ENCODE data around the gene ANXA11.
A peak's percentile ranks its signal among the peaks of the same experiment; 100 is the strongest.

Gene ANXA11

GRCh38 chr10:80185578-80186299 is 19.6 kb downstream of the ANXA11 start:
- H3K27ac ChIP-seq = peak overlapping the region in 10 of 11 experiments; percentile 15 to 82 (median 70); a peak in 15 of 22 replicates
- peaks cover 40 to 96% (median 60%) of the 10 kb centered on the region in 11 experiments; a peak in 19 of 22 replicates for H4K20me1 ChIP-seq
- H3K36me3 ChIP-seq = peaks cover 0 to 41% (median 21%) of the 10 kb centered on the region in 11 experiments; a peak in 19 of 22 replicates
- no peak for TF ChIP-seq Cebpa-rat (IDR thresholded peaks at IDR 0.05)
- peaks cover 64 to 77% (median 69%) of the 10 kb centered on the region in 10 experiments for H3K4me1 ChIP-seq
- peak overlapping the region in 1 of 11 experiments; percentile 11; a peak in 1 of 22 replicates for H3K9ac ChIP-seq
- no peaks in the 10 kb centered on the region for H3K9me3 ChIP-seq (replicated peaks in 1 of 11)
- no peaks in the 10 kb centered on the region for H3K27me3 ChIP-seq
- H3K4me2 ChIP-seq = peak overlapping the region; percentile 80 to 95 (median 89)
- H3K4me3 ChIP-seq = no peak overlapping the region

GRCh38 chr10:80184291-80184690 is 21.0 kb downstream of the ANXA11 start:
- Histone ChIP-seq H3K4me1 (peaks cover 59 to 71% (median 63%) of the 10 kb centered on the region in 10 experiments), H4K20me1 (peaks cover 49 to 99% (median 74%) of the 10 kb centered on the region in 11 experiments; a peak in 20 of 22 replicates), H3K4me3 (no peak overlapping the region), H3K4me2 (peak overlapping the region in 2 of 11 experiments; percentile 86 to 89; a peak in 1 of 22 replicates), H3K9ac (no peak overlapping the region), H3K9me3 (replicated peaks in 1 of 11) (no peaks in the 10 kb centered on the region), H3K36me3 (peaks cover 6 to 55% (median 33%) of the 10 kb centered on the region in 11 experiments), H3K27ac (peak overlapping the region in 1 of 11 experiments; percentile 75; a peak in 1 of 22 replicates), H3K27me3 (no peaks in the 10 kb centered on the region)
- no peak for TF ChIP-seq Cebpa-rat (IDR thresholded peaks at IDR 0.05)

DNA sequence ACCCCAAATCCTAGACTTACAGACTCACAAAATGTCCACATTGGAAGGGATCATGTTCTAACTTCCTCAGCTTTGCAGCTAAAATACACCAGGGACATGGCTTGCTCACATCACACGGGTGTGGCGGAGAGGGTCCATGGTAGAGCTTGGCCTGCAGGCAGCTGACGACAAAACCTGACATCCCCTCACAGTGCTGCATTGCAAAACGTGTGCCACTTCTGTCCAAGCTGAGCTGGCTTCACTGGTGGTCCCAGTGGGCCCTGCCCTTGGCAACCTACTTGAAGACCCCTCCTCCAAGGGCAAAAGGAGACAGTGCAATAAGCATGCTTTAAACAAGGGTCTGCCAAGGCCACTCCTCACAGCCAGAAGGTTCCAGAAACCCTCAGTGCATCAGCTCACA is 21.9 kb downstream of the ANXA11 start:
- no peak overlapping the region for H3K4me3 ChIP-seq
- H3K36me3 ChIP-seq = peaks cover 6 to 64% (median 35%) of the 10 kb centered on the region in 11 experiments
- H3K4me2 ChIP-seq = peak overlapping the region in 7 of 11 experiments; percentile 3 to 42 (median 27); a peak in 9 of 22 replicates
- H3K27me3 ChIP-seq = no peaks in the 10 kb centered on the region
- H4K20me1 ChIP-seq = peaks cover 53 to 99% (median 78%) of the 10 kb centered on the region in 11 experiments; a peak in 20 of 22 replicates
- no peaks in the 10 kb centered on the region for H3K9me3 ChIP-seq (replicated peaks in 1 of 11)
- H3K9ac ChIP-seq = no peak overlapping the region
- no peak for TF ChIP-seq Cebpa-rat (IDR thresholded peaks at IDR 0.05)
- H3K4me1 ChIP-seq = peaks cover 56 to 71% (median 63%) of the 10 kb centered on the region in 10 experiments
- H3K27ac ChIP-seq = peak overlapping the region in 1 of 11 experiments; percentile 8; a peak in 1 of 22 replicates

- Histone ChIP-seq H3K4me1 (peaks cover 56 to 71% (median 63%) of the 10 kb centered on the region in 10 experiments), H3K4me3 (no peak overlapping the region), H4K20me1 (peaks cover 58 to 100% (median 80%) of the 10 kb centered on the region in 11 experiments; a peak in 20 of 22 replicates), H3K9ac (no peak overlapping the region), H3K27ac (no peak overlapping the region; a peak in 1 of 22 replicates), H3K4me2 (peak overlapping the region in 5 of 11 experiments; percentile 3 to 42 (median 27); a peak in 4 of 22 replicates), H3K27me3 (no peaks in the 10 kb centered on the region), H3K9me3 (replicated peaks in 1 of 11) (no peaks in the 10 kb centered on the region), H3K36me3 (peaks cover 6 to 68% (median 35%) of the 10 kb centered on the region in 11 experiments)
- no peak for TF ChIP-seq Cebpa-rat (IDR thresholded peaks at IDR 0.05)
Observed at GRCh38 chr10:80182986-80183385, 22.4 kb downstream of the ANXA11 start.

GRCh38 chr10:80177781-80178636 is 27.3 kb downstream of the ANXA11 start:
- H3K4me2 ChIP-seq = peak overlapping the region in 7 of 11 experiments; percentile 15 to 64 (median 45); a peak in 13 of 22 replicates
- H3K9me3 ChIP-seq (replicated peaks in 1 of 11) = no peaks in the 10 kb centered on the region
- peaks cover 27 to 42% (median 35%) of the 10 kb centered on the region in 10 experiments for H3K4me1 ChIP-seq
- TF ChIP-seq Cebpa-rat (IDR thresholded peaks at IDR 0.05) = no peak
- peaks cover 56 to 100% (median 82%) of the 10 kb centered on the region in 11 experiments; a peak in 21 of 22 replicates for H4K20me1 ChIP-seq
- no peak overlapping the region for H3K4me3 ChIP-seq
- H3K36me3 ChIP-seq = peaks cover 6 to 95% (median 26%) of the 10 kb centered on the region in 11 experiments; a peak in 21 of 22 replicates
- 0 out of 22 replicates have a peak overlapping the region, but pooled peaks of 3 of the 11 experiments have one; percentile 8 to 26 (median 16) for H3K9ac ChIP-seq
- no peak overlapping the region for H3K27ac ChIP-seq
- H3K27me3 ChIP-seq = no peaks in the 10 kb centered on the region

DNA sequence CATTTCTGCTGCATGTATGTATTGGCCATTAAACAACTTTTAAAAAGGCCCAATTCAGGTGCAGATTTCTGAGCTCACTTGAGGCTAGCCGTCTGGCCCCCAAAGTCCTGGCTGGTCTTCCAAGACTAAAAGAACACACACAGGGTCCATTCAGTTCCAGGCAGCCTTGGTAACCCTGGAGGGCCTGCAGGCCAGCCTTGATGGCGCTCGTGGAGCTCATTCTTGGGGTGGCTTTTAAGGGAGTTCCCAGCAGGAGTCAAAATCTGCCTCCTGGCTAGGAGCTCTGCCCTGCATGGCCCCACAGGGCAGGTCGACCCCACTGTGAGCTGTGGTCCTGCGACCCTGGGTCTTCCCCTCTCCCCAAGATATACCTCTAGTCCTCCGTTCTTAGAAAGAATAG is 28.8 kb downstream of the ANXA11 start:
- H3K9ac ChIP-seq = no peak overlapping the region
- H4K20me1 ChIP-seq = peaks cover 69 to 100% (median 90%) of the 10 kb centered on the region in 11 experiments; a peak in 21 of 22 replicates
- TF ChIP-seq Cebpa-rat (IDR thresholded peaks at IDR 0.05) = no peak

DNA sequence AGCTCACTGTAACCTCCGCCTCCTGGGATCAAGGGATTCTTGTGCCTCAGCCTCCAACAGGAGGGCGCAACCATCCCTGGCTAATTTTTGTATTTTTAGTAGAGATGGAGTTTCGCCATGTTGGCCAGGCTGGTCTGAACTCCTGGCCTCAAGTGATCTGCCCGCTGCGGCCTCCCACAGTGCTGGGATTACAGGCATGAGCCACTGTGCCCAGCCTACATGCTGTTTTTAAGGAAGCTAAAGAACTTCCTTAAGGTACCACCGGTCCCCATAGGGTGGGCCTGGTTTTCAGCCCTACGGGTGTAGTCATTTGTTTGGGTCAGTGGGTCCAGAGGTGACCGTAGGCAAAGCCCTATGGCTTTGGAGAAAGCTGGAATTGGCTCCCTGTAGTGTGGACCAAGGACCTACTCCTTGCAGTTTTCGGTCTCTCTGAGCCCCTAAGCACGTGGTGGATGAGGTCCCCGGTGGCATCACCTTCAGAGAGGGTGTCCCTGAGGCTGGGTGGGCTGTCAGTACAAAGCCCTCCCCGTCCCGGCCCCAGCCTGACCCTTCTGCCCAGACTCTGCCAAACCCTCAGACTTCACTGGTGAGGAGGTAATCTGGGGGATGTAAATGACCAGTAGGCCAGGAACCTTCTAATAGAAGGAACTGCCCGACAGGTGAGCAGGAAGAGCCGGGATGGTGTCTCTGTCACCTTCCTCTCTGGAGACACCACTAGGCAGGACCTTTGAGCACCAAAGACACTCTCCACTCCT is 30.5 kb downstream of the ANXA11 start:
- peaks cover 29 to 62% (median 45%) of the 10 kb centered on the region in 10 experiments for H3K4me1 ChIP-seq
- H3K27me3 ChIP-seq = no peaks in the 10 kb centered on the region
- H3K36me3 ChIP-seq = peaks cover 9 to 98% (median 45%) of the 10 kb centered on the region in 11 experiments; a peak in 20 of 22 replicates
- H3K4me2 ChIP-seq = no peak overlapping the region
- no peak overlapping the region for H3K9ac ChIP-seq
- H3K4me3 ChIP-seq = no peak overlapping the region
- H4K20me1 ChIP-seq = peaks cover 70 to 100% (median 96%) of the 10 kb centered on the region in 11 experiments
- no peaks in the 10 kb centered on the region for H3K9me3 ChIP-seq (replicated peaks in 1 of 11)
- no peak for TF ChIP-seq Cebpa-rat (IDR thresholded peaks at IDR 0.05)
- no peak overlapping the region for H3K27ac ChIP-seq

More for the DNA sequence above, 28.8 kb downstream of the ANXA11 start:
- Histone ChIP-seq H3K4me2 (no peak overlapping the region), H3K4me1 (peaks cover 29 to 50% (median 41%) of the 10 kb centered on the region in 10 experiments), H3K27ac (no peak overlapping the region), H3K27me3 (no peaks in the 10 kb centered on the region), H3K9me3 (replicated peaks in 1 of 11) (no peaks in the 10 kb centered on the region), H3K36me3 (peaks cover 10 to 98% (median 36%) of the 10 kb centered on the region in 11 experiments; a peak in 20 of 22 replicates), H3K4me3 (no peak overlapping the region)

- Histone ChIP-seq H3K36me3 (peaks cover 17 to 96% (median 50%) of the 10 kb centered on the region in 11 experiments), H3K4me3 (no peak overlapping the region), H3K9me3 (replicated peaks in 1 of 11) (no peaks in the 10 kb centered on the region), H3K27me3 (no peaks in the 10 kb centered on the region), H3K27ac (no peak overlapping the region), H3K9ac (0 out of 22 replicates have a peak overlapping the region, but pooled peaks of 1 of the 11 experiments have one; percentile 5), H4K20me1 (peaks cover 72 to 100% (median 96%) of the 10 kb centered on the region in 11 experiments), H3K4me2 (peak overlapping the region in 1 of 11 experiments; percentile 11; a peak in 2 of 22 replicates), H3K4me1 (peaks cover 25 to 73% (median 45%) of the 10 kb centered on the region in 10 experiments)
- TF ChIP-seq Cebpa-rat (IDR thresholded peaks at IDR 0.05) = no peak
Observed at GRCh38 chr10:80173466-80173865, 31.9 kb downstream of the ANXA11 start.
